ENCODE measurements around the gene TRAPPC2L. TPM values are rescaled to one million over a fixed set of nuclear protein-coding genes. Genes with fewer than 3 reads are reported as not detected.

Gene TRAPPC2L
- total and polyA plus RNA-seq, 11 donors, result 20.3 to 65.7 (median 44.2) TPM

GRCh38 chr16:88850531-88851199 lies 6.3 kb upstream of the TRAPPC2L start:
- H3K36me3 ChIP-seq, result peaks cover 0 to 19% (median 3%) of the 10 kb centered on the region in 9 donors
- DNase-seq, result no peak

GRCh38 chr16:88851616-88852015 lies 5.3 kb upstream of the TRAPPC2L start:
- intact Hi-C loops (cut with DNase I), result loop anchor here in 1 of 10 donors (10.0 kb wide), 1 partner anchor 363 kb away; the partner anchor contains the start of gene ZNF778

More at GRCh38 chr16:88850531-88851199, 6.3 kb upstream of the TRAPPC2L start:
- Histone ChIP-seq H3K4me1 (peaks cover 0 to 29% (median 3%) of the 10 kb centered on the region in 12 donors), H3K27me3 (no peaks in the 10 kb centered on the region), H3K27ac (no peak overlapping the region), H3K4me3 (no peak overlapping the region), H3K9me3 (no peaks in the 10 kb centered on the region)
- intact Hi-C loops (cut with DNase I), result loop anchor here in 1 of 10 donors (10.0 kb wide), 1 partner anchor 364 kb away; the partner anchor contains the start of gene ZNF778
- ATAC-seq, result no peak
- TF ChIP-seq CTCF (IDR thresholded peaks at IDR 0.05) (no peak), POLR2A (IDR thresholded peaks at IDR 0.05) (no peak)
- 94 to 96% (median 94%) methylated on average over 30 to 33 of the region's 33 CpGs for WGBS, 4 donors

GRCh38 chr16:88853325-88853941 lies 3.5 kb upstream of the TRAPPC2L start:
- WGBS, 4 donors, result 77 to 87% (median 84%) methylated on average over 15 to 17 of the region's 17 CpGs
- H3K4me1 ChIP-seq, result peaks cover 0 to 45% (median 19%) of the 10 kb centered on the region in 12 donors
- H3K27ac ChIP-seq, result no peak overlapping the region
- intact Hi-C loops (cut with DNase I), result loop anchor here in 1 of 10 donors (10.0 kb wide), 1 partner anchor 361 kb away; the partner anchor contains the start of gene ZNF778
- DNase-seq (no peak), ATAC-seq (no peak)
- TF ChIP-seq CTCF (IDR thresholded peaks at IDR 0.05) (no peak), POLR2A (IDR thresholded peaks at IDR 0.05) (no peak)
- H3K9me3 ChIP-seq, result no peaks in the 10 kb centered on the region
- H3K4me3 ChIP-seq, result no peak overlapping the region
- H3K36me3 ChIP-seq, result peaks cover 0 to 18% (median under 1%) of the 10 kb centered on the region in 9 donors
- H3K27me3 ChIP-seq, result no peaks in the 10 kb centered on the region

More at GRCh38 chr16:88851616-88852015, 5.3 kb upstream of the TRAPPC2L start:
- H3K4me1 ChIP-seq, result peaks cover 0 to 36% (median 11%) of the 10 kb centered on the region in 12 donors
- no peaks in the 10 kb centered on the region for H3K9me3 ChIP-seq
- H3K36me3 ChIP-seq, result peaks cover 0 to 19% (median 3%) of the 10 kb centered on the region in 9 donors
- no peak overlapping the region for H3K27ac ChIP-seq
- no peaks in the 10 kb centered on the region for H3K27me3 ChIP-seq
- 92 to 99% (median 94%) methylated on average over 16 to 19 of the region's 19 CpGs for WGBS, 4 donors
- H3K4me3 ChIP-seq, result no peak overlapping the region
- TF ChIP-seq POLR2A (IDR thresholded peaks at IDR 0.05), result no peak
- DNase-seq (no peak), ATAC-seq (no peak)

- TF ChIP-seq CTCF (IDR thresholded peaks at IDR 0.05) (no peak), POLR2A (IDR thresholded peaks at IDR 0.05) (no peak)
- DNase-seq, result no peak
- WGBS, 4 donors, result 73 to 80% (median 79%) methylated on average over 16 to 20 of the region's 20 CpGs
- peaks cover 0 to 27% (median 11%) of the 10 kb centered on the region in 9 donors for H3K36me3 ChIP-seq
- peaks cover 0 to 52% (median 21%) of the 10 kb centered on the region in 12 donors for H3K4me1 ChIP-seq
- no peak overlapping the region for H3K4me3 ChIP-seq
- no peaks in the 10 kb centered on the region for H3K9me3 ChIP-seq
- intact Hi-C loops (cut with DNase I), result loop anchor here in 3 of 10 donors (5.0 to 10.0 kb wide), 3 partner anchors 42 to 363 kb away; partner anchors contain the start of genes ZNF778 (in 2 of the 3) and APRT (in 1 of the 3)
- no peaks in the 10 kb centered on the region for H3K27me3 ChIP-seq
- ATAC-seq, result no peak
- peak overlapping the region in 1 of 12 donors; percentile 75 for H3K27ac ChIP-seq
These were observed 2.4 kb upstream of the TRAPPC2L start for GRCh38 chr16:88854306-88855111.

Measured in heart left ventricle (tissue), 16 donors.